Stimulated activated CD4-positive, alpha-beta T cell treated with anti-CD3 and anti-CD28 coated beads, Interleukin-2, amount 100 ng/mL, for 24 hours (primary cell): ENCODE data around the gene EMCN.
A peak's percentile ranks its signal among the peaks of the same experiment; 100 is the strongest.
"Not testable (repeated sequence)": the region's sequence is repeated elsewhere in the genome, so short reads cannot be mapped to it uniquely, and the experiment has no call there.

Experiments used
- DNase-seq, 2 donors: peaks; one replicate each; pipeline ENCODE4 v3.0.0-alpha.2; 2020

The EMCN gene

DNA sequence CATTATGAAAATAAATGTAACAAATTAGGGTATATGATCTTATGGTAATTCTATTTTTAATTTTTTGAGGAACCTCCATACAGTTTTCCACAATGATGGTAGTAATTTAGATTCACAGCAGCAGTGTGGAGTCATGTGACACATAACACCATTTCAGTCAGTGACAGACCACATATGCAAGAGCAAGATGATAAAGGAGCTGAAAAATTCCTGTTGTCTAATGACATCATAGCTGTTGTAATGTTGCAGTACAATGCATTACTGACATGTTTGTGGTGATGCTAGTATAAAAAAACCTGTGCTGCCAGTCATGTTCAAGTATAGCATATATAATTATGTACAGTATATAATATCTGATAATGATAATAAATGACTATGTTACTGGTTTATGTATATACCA lies 28.5 kb downstream of the EMCN start:
- DNase-seq = no peak

DNA sequence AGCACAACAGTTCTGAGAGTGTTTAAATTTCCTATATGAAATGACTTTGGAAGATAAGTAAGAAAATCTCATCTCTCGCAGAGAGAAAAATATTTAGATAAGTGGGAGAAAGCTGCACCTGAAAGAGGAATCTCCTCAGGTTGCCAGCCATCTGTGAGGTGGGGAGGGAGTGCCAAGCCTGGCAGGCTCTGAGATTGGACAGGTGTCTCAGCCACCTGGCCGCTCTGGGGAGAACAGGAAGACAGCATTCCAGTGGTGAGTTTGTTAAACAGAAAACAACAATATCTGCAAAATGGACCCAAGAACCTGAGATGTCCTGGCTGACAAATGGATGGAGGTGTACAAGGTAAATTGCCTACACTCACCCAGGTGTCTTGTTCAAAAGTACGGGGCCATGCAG lies 31.3 kb downstream of the EMCN start:
- no peak for DNase-seq

DNA sequence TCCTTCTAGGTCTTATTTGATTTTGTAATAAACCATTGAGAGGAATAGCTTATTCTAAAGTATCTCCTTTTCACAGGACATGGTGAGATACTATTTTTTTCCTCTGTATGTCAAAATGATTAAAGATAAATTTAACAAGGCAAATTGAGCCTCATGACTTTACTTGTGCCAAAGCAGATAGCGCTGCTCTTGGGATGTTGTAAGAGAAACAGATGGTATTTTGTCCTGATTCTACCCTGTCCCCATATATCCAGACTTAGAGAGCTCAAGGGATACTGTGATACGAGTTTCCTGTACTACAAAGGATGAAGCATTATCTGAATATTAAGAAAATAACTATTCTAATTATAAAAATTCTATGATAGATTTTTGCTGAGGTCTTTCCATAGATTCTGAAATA lies 34.0 kb downstream of the EMCN start:
- no peak for DNase-seq

DNA sequence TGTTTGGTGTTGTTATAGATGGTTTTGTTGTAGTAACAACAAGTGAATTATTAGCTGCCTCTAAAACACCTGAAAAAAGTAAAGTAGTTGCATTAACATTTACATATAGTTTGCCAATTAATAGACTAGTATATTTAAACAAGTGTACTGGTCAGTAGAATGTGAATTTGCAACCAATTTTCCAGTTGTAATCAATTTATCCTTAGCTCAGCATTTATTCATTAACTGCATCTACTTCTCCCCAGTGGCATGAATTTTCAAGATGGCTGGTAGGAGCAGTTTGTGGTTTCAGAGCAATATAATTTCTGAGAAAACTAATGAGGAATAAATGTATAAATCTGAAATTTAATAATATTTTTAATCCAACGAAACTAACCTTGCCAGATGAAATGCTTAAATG lies 37.9 kb downstream of the EMCN start:
- DNase-seq = no peak

DNA sequence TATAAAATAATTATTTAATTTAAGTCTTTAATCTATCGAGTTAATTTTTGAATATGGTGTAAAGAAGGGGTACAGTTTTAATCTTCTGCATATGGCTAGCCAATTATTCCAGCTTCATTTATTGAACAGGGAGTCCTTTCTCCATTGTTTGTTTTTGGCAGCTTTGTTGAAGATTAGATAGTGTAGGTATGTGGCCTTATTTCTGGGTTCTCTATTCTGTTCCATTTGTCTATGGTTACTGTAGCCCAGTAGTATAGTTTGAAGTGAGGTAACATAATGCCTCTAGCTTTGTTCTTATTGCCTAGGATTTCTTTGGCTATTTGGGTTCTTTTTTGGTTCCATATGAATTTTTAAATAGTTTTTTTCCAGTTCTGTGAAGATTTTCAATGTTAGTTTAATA lies 48.3 kb downstream of the EMCN start:
- DNase-seq = no peak

DNA sequence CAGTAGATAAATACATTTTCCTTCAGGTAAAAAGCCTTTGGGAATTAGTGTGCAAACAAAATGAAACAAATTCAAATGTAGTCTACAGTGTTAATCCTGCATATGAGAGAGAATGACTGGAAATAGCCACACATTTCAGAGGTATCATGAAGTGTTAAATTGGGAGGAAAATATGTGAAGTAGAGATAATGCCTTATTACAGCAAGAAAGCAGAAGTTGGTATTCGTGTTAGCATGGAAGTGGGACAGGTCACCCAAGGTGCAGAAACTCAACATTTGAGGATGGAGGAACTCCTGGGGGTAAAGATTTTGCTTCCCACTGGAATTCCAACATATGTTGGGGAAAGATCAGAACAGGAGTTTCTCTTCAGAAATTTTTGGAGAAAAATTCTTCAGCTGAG lies 51.3 kb downstream of the EMCN start:
- DNase-seq = no peak

DNA sequence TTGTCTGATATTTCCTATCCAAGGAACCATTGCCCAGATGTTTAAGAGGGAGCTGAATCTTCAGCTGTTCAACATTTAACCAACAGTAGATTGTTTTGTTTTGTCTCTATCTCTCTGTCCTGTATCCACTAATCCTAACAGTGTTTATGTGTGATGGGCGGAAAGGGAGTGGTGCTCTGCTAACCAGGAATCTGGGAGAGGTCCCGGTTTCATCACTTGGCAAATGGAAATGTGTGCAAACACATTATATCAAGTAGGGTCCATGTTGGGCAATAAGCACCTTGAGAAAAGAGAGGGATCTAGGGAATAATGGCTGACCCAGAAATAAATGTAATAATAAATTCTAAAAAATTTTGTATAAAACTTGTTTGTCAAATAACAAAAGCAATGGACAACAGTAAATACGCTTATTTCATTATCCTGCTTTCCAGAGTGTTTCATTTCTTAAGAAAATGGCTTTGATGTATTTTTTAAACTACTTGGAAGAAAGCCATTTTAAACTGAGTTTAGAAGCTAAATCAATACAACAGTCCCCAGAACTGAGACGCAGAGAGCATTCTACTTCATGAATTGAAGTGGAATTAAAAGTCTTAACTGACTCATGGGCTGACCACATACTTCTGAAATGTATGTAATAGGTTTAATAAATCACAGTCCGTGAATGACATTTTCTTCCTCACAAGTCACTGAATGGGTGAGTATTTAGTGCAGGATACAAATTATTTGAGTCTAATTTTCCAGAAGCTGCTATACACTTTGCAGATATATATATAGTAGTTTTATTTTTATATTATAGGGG lies 55.8 kb downstream of the EMCN start:
- DNase-seq = no peak

DNA sequence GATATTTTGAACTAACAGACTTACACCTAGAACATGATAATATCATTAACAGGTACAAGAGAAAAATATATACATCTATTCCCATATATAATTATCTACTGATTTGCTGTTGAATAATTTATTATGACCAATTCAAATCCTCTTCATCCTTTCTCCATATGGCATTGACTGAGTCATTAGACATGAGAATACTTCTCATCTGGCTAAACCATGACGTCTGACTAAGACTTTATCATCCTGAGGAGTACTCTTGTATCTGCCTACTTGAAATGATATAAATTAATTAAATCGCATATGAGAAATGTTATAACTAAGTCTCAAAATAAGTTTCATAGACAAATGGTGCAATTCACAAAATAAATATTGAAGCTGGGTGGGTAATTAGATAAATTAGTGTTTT lies 67.4 kb downstream of the EMCN start:
- DNase-seq = no peak

DNA sequence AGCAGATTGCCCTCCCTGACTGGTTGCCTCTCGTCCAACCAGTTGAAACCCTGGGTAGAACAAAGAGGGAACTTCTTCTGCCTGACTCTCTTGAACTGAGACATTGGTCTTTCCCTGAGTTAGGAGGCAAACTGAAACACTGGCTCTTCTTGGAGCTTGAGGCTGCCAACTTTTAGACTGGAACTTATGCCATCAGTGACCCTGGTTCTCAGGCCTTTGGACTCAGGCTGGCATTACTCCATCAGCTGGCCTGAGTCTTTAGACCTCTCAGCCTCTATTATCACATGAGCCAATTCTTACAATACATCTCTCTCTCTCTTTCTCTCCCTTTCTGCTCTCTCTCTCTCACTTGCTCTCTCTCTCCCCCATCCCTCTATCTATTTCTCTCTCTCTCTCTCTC lies 86.4 kb downstream of the EMCN start:
- DNase-seq = no peak

DNA sequence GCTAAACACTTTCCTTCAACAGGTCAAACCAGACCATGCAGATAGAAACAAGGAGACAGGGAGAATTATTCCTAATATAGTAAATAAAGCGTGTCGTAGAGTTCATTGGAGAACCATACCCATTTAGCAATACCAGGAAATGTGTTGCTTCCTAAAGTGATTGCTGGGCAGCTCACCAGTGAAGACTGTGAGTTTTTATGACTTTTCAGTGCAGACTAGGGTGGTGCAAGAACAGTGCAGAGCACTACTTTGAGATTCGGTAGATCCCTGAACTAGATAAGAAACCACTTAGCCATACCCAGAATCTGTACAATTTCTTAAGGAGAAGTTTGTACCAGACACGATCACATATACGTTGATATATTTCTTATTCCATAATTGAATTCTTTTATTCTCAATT lies 87.4 kb downstream of the EMCN start:
- DNase-seq = no peak

DNA sequence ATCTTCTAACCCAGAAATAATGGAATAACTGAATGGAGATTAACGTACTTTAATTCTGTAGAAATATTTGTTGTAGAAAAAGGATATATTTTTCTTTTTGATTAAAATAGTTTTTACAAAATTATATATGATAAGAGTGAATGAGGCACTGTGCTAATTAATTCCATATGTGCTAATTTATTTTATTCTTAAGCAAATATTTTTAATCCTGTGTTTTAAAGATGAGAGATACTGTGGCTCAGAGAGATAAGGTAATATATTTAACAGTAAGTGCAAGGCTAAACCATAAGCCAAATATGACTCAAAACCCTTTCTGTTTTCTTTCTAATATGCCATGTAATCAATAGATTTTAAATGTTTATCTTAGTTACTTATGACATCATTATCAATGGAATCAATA lies 88.2 kb downstream of the EMCN start:
- no peak for DNase-seq

DNA sequence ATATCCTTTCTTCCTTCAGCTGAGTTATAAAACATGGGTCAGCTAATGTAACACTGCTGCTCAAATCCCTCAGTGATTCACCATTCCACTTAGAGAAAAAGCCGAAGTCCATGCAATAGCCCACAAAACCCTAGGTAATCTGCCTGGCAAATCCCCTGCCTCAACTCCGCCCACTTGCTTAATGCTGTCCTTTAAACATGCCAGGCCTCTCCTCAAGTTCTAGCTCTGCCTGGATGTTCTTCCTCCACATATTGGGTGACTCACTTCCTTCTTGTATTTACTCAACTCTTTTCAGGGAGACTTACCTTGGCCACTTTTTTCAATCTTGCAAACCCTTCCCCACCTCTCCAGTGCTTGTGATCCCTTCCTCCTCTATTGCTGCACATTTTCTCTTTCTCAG lies 89.8 kb downstream of the EMCN start:
- no peak for DNase-seq

DNA sequence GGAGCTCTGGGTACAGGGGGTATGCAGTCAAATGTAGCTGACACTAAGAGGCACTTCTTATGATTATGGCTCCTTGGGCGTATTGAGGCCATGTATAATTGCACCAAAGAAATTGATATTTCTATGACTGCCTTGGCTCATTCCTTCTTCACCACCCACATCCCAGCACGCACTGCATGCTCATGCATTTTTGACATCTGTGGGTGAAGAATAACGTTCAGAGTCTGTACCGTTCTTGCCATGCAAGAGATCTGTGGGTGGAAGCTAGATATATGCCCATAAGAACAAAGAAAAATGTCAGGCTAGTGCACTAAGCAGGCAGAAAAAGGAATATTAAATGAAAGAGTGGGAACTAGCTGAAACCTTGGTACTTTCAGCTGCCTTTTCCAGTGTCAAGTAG lies 93.4 kb downstream of the EMCN start:
- DNase-seq = no peak

DNA sequence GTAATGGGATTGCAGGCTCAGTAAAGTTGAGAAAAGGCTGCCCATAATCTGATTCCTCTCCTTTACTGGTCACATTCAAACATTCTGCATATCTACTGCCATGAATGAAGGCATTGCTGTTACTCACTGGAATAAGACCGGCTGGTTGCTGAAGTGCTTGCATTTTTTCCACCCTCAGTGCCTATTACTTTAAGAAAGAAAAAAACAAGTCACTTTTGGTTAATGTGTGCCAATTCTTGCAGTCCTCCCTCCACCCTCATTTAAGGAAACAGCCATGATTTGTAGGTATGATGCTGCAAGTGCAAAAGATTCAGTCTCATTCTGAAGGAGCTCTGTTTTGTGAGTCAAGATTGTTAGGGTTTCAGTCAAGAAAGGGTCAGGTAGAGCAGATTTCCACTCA lies 94.9 kb downstream of the EMCN start:
- no peak for DNase-seq

DNA sequence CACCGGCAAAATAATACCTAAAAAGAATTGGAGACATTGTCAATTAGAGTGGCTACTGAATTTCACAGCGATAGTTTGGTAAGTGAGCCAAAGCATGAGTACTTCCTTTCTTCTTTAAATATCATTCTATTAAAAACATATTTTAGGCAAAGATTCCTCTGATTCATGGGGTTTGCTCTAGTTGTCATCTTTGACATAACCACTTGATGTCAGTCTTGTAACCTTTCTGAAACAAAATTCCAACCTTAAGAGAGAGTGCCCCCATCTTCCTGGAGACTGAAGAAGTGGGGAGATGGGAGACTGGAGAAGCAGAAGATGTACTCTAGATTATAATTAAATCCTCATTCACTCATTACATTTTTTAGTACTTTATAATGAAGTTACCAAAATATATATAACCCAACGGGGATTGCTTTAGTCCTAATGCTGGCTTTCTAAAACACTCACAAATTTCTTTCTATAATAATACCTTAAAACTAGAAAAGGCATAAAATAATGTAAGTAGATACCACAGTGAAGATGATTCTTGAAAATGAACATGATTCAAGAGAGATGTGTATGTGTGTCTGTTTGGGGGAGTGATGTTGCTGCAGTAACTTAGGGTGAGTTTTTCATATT lies 96.4 kb downstream of the EMCN start:
- DNase-seq = no peak

DNA sequence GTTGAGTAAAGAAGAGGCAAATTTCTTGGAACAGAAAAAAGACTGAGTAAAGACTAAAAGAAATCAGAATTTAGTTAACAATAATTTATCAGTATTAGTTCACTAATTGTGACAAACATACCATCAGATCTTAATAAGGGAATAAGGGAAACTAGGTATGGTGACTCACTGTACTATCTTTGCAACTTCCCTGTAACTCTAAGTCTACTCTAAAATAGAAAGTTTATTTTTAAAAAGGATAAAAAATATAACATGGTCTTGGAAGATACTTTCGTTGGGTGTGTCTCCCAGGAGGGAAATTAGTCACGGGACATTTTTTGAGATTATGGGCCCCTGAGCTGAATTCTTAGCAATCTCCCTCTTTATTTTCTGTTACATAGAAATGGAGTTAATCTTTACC lies 97.3 kb downstream of the EMCN start:
- DNase-seq = no peak

DNA sequence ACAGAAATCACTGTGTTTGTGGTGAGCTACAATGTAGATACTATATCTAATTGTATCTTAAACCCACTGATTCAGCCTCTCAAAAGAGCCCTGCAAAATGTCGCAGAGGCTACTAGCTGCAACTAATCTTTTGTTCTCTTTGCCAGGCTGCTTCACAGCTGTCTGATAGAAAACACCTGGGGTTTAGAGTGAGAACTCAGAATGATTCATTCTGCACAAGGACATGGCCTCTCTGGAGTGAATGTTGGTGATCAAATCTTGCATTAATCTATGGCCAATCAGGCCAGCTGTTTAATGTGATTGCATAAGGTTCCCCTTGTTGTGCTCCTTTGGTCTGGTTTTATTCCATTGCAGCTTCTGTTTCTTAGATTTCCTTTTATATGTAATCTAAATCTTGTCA lies 100.3 kb downstream of the EMCN start:
- no peak for DNase-seq

DNA sequence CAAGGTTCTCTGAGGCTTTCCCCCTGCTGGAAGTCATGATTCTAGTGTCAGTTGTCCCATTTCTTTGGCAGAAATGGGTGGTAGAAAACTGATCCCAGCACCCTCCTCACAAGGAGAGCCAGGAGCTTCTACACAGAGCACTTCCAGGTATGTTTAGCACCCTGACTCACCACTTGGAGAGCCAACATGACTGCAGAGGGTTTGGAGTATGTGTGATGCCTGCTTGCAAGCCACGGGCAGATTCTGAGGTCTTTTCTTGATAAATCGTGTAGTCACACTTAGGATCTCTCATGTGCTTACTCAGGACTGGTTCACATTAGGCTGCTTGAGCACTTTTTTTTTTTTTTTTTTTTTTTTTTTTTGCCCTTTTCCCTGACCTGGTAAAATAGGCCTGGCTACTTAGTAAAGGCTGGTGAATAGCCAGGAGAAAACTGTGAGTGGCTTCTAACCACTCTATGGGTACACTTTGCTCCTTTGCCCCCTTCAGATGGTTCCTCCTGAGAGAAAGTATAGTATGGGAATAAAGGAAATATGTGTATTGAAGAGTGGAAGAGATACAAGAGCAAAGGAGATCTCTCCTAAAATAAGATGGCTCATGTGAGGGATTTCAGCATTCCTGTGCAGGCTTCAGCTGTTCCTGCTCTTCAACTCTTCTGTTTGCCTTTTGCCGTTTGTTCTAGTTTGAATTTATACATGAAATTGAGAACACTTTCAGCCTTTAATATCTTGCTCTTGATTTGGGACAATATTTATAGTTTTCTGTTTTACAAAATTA lies 103.6 kb downstream of the EMCN start:
- no peak for DNase-seq

DNA sequence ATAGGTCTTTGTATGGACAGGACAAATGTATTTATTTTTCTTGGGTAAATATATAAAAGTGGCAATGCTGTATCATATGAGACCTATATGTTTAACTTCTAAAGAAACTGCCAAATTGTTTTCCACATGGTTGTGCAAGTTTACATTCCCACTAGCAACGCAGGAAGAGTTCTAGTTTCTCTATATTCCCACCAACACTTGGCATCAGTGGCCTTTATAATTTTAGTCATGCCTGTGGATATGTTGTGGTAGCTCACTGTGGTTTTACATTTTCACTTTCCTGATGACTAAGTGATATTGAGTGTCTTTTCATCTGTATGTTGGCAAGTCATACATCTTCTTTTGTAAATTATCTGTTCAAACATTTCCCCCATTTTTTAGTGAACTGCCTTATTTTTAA lies 126.0 kb downstream of the EMCN start:
- no peak for DNase-seq

DNA sequence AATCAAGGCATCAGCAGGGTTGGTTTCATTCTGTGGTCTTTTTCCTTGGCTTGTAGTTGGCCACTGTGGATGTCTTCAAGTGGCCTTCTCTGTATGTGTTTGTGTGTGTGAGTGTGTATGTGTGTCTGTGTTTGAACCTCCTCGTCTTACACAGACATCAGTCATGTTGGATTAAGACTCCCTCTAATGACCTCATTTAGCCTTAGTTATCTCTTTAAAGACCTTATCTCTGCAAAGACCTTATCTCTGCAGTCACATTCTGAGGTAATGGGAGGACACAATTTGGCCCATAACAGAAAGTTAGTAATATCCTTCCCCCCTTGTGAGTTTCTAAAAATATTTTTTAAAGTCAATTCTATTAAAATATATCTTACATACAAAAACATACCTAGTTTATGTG lies 126.7 kb downstream of the EMCN start:
- DNase-seq = no peak

DNA sequence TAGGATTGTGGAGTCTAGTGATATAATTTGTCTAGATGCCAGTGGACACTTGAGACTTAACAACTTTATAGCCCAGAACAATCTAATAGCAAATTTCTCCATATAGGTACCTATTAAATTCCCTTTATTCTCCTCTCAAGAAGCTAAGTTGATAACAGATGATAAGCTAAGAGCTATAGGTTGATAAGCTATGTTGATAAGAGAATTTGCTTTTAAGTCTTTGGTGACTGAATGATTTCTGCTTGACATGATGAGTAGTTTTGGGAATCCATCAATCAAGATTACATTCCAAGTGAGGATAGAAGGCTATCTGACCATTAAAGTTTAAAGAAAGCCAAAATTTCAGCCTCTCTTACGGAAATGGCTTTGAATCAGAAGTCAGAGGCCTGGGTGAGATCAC lies 131.6 kb downstream of the EMCN start:
- DNase-seq = no peak

DNA sequence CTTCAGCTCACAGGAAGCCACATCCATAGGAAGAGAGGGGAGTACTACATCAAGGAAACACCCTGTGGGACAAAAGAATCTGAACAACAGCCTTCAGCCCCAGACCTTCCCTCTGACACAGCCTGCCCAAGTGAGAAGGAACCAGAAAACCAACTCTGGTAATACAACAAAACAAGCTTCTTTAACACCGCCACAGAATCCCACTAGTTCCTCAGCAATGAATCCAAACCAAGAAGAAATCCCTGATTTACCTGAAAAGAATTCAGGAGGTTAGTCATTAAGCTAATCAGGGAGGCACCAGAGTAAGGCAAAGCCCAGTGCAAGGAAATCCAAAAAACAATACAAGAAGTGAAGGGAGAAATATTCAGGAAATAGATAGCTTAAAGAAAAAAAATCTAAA lies 137.4 kb downstream of the EMCN start:
- DNase-seq = not testable (repeated sequence)

DNA sequence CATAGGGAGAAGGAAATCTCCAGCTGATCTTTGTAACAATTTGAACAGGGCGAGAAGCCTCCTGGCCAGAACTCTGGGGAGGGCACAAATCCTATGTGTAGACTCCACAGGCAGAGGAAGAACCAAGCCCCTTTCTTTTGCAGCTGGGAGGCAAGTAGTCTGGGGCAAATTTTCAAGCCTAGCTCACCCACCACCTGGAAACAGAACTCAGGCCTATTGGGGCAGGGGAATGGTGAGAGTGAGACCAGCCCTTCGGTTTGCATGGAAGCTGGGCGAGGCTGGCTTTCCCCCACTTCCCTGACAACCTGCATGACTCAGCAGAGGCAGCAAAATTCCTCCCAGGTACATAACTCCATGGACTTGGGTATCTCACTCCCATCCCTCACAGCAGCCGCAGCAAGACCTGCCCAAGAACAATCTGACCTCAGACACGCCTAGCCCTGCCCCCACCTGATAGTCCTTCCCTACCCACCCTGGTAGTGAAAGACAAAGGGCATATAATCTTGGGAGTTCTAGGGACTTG lies 138.2 kb downstream of the EMCN start:
- no peak for DNase-seq

DNA sequence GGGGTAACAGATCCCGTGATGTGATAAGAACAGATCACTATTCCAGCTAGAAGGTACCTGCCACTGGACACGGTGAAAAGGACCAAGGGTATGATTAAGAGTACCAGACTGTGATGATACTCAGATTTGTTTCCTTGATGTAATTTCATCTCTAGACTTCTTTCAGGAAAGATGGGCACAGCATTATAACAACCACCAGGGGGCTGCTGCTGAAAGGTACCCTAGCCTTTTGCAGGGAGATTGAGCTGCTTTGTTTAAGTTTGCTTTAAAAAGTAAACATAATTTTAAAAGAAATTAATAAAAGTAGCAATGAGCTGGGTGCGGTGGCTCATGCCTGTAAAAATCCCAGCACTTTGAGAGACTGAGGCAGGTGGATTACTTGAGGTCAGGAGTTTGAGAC lies 145.4 kb downstream of the EMCN start:
- peak in 1 of 2 donors; percentile 1 for DNase-seq
